GM23338 (cell line): ENCODE data around the gene GDF10. TPM values are rescaled to one million over a fixed set of nuclear protein-coding genes. Genes with fewer than 3 reads are reported as not detected.

Experiments used
- ATAC-seq: fragments of 200-7000 bp; cut with Tn5 transposase; 3 replicates; pipeline ENCODE4 v1.9.1; 2020
- DNase-seq: peaks from one replicate; pipeline ENCODE4 v3.0.0-alpha.2; 2015; ENCODE audit warnings: low spot score
- H2AFZ ChIP-seq: fragments of 200-600 bp; sonication (generic); 2 replicates; pipeline ENCODE4 v1.8.0; 2016; ENCODE audit warnings: antibody characterized with exemption, mild to moderate bottlenecking, moderate library complexity
- H3F3A ChIP-seq: fragments of 200-600 bp; sonication (generic); replicated peaks from 2 replicates; pipeline ENCODE4 v1.8.0; 2017; ENCODE audit warnings: antibody characterized with exemption, mixed run types, low read depth
- H3K27ac ChIP-seq: fragments of 200-600 bp; sonication (generic); 2 replicates; pipeline ENCODE4 v1.6.1; 2016; ENCODE audit warnings: low read depth
- H3K27me3 ChIP-seq: fragments of 200-600 bp; sonication (generic); 2 replicates; pipeline ENCODE4 v1.8.0; 2016; ENCODE audit warnings: mild to moderate bottlenecking, mixed run types, moderate library complexity; ENCODE audit not compliant: insufficient read depth
- H3K36me3 ChIP-seq: fragments of 200-600 bp; sonication (generic); 2 replicates; pipeline ENCODE4 v1.8.0; 2016; ENCODE audit warnings: mild to moderate bottlenecking; ENCODE audit not compliant: insufficient read depth
- H3K4me1 ChIP-seq: fragments of 200-600 bp; sonication (generic); 2 replicates; pipeline ENCODE4 v1.8.0; 2016; ENCODE audit warnings: mild to moderate bottlenecking, moderate library complexity; ENCODE audit not compliant: insufficient read depth
- H3K4me2 ChIP-seq: fragments of 200-600 bp; sonication (generic); 2 replicates; pipeline ENCODE4 v1.7.1; 2017; ENCODE audit warnings: mixed run types
- H3K4me3 ChIP-seq: fragments of 200-600 bp; sonication (generic); 2 replicates; pipeline ENCODE4 v1.6.1; 2016; ENCODE audit warnings: mixed run types
- H3K79me2 ChIP-seq: fragments of 200-600 bp; sonication (generic); replicated peaks from 2 replicates; pipeline ENCODE4 v1.8.0; 2017; ENCODE audit warnings: mild to moderate bottlenecking; ENCODE audit not compliant: insufficient read depth
- H3K9me2 ChIP-seq: fragments of 200-600 bp; sonication (generic); 2 replicates; pipeline ENCODE4 v1.8.0; 2017; ENCODE audit not compliant: insufficient read depth
- H4K20me1 ChIP-seq: fragments of 200-600 bp; sonication (generic); replicated peaks from 2 replicates; pipeline ENCODE4 v1.8.0; 2017; ENCODE audit warnings: mild to moderate bottlenecking; ENCODE audit not compliant: insufficient read depth
- H3K27ac Mint-ChIP-seq: 2 replicates; pipeline ENCODE4 v1.8.0; 2020; ENCODE audit warnings: inconsistent platforms, mild to moderate bottlenecking, moderate library complexity, mixed read lengths
- H3K27me3 Mint-ChIP-seq: 3 replicates; pipeline ENCODE4 v1.8.0; 2022; ENCODE audit warnings: low read depth, mild to moderate bottlenecking, moderate library complexity, mixed read lengths, inconsistent platforms; ENCODE audit not compliant: insufficient read depth, poor library complexity
- H3K36me3 Mint-ChIP-seq: 3 replicates; pipeline ENCODE4 v1.8.0; 2021; ENCODE audit warnings: low read depth, mild to moderate bottlenecking, inconsistent platforms, moderate library complexity, mixed read lengths
- H3K4me1 Mint-ChIP-seq: 3 replicates; pipeline ENCODE4 v1.8.0; 2020; ENCODE audit warnings: mild to moderate bottlenecking, inconsistent platforms, mixed read lengths
- H3K4me3 Mint-ChIP-seq: 3 replicates; pipeline ENCODE4 v1.8.0; 2021; ENCODE audit warnings: moderate library complexity, mild to moderate bottlenecking, inconsistent platforms, mixed read lengths
- H3K9me3 Mint-ChIP-seq: 3 replicates; pipeline ENCODE4 v1.8.0; 2020; ENCODE audit warnings: moderate library complexity, mild to moderate bottlenecking, inconsistent platforms, mixed read lengths
- CREB1 ChIP-seq: fragments of 250-450 bp; sonication (Bioruptor Pico); IDR thresholded peaks from 2 replicates; pipeline ENCODE4 v1.5.0; 2020; ENCODE audit warnings: low read depth, mild to moderate bottlenecking, moderate library complexity
- CTCF ChIP-seq, 2 experiments: fragments of 200-600 bp in 1 of 2; sonication (generic) in 1 of 2; conservative IDR thresholded peaks; 2 replicates each; pipeline versions ENCODE4 v1.5.1 to v1.6.1; 2016 to 2017; ENCODE audit warnings: antibody characterized with exemption in 2 of 2, low read depth in 2 of 2, mild to moderate bottlenecking in 2 of 2, moderate library complexity in 1 of 2
- EZH2phosphoT487 ChIP-seq: fragments of 200-600 bp; sonication (generic); IDR thresholded peaks from one replicate; pipeline ENCODE4 v1.8.1; 2018; ENCODE audit warnings: antibody characterized with exemption; ENCODE audit not compliant: unreplicated experiment
- JUNB ChIP-seq: IDR thresholded peaks from one replicate; pipeline ENCODE4 v1.6.1; 2016; ENCODE audit warnings: antibody characterized with exemption; ENCODE audit not compliant: unreplicated experiment
- POLR2AphosphoS5 ChIP-seq: IDR thresholded peaks from 2 replicates; pipeline ENCODE4 v1.6.1; 2016; ENCODE audit warnings: antibody characterized with exemption, low read depth
- STAT1 ChIP-seq: IDR thresholded peaks from one replicate; pipeline ENCODE4 v1.6.1; 2016; ENCODE audit warnings: antibody characterized with exemption; ENCODE audit not compliant: unreplicated experiment
- ZNF114 ChIP-seq: fragments of 250-450 bp; sonication (Bioruptor Pico); IDR thresholded peaks from 2 replicates; pipeline ENCODE4 v1.5.0; 2020; ENCODE audit warnings: mild to moderate bottlenecking, moderate library complexity
- ZNF331 ChIP-seq: fragments of 250-450 bp; sonication (Bioruptor Pico); IDR thresholded peaks from 2 replicates; pipeline ENCODE4 v1.5.0; 2020; ENCODE audit warnings: low read depth, mild to moderate bottlenecking, moderate library complexity
- ZNF462 ChIP-seq: fragments of 250-450 bp; sonication (Bioruptor Pico); IDR thresholded peaks from 2 replicates; pipeline ENCODE4 v1.5.0; 2020; ENCODE audit warnings: mild to moderate bottlenecking, moderate library complexity
- polyA plus RNA-seq: library from polyadenylated mRNA; unstranded; fragments of >200 nt; fragmentation: Nextera tagmentation; extraction: Ambion mirVana; gene quantifications from 2 replicates; pipeline ENCODE4 v1.2.1, GENCODE V29; 2016
- total RNA-seq: library from RNA; depleted of rRNA; stranded (reverse); fragments of >200 nt; shearing (Covaris generic); gene quantifications from 2 replicates; pipeline ENCODE4 v1.2.3, GENCODE V29; 2014

Gene GDF10
- total and polyA plus RNA-seq, 2 experiments from 2014 or later = 0.21 TPM; not detected in 1

- no peak overlapping the region for H3K27ac Mint-ChIP-seq
- H3K4me3 Mint-ChIP-seq = no peak overlapping the region
- Histone ChIP-seq H2AFZ (no peak overlapping the region), H3K4me3 (no peak overlapping the region), H3K36me3 (no peaks in the 10 kb centered on the region), H3K27ac (no peak overlapping the region), H3K27me3 (no peaks in the 10 kb centered on the region), H3K4me1 (peaks cover 2% of the 10 kb centered on the region; the same call in 1 of the 2 replicates), H3K9me2 (no peaks in the 10 kb centered on the region; the same call in 1 of the 2 replicates), H3K79me2 (no peaks in the 10 kb centered on the region), H4K20me1 (no peaks in the 10 kb centered on the region), H3K4me2 (no peak overlapping the region), H3F3A (no peaks in the 10 kb centered on the region)
- no peak for TF ChIP-seq ZNF114 (CRISPR knock-in tag)
- no peak for TF ChIP-seq STAT1
- no peak for TF ChIP-seq CTCF (conservative IDR thresholded peaks at IDR 0.05; ENCODE audit: low read depth in 2 of 2)
- no peak for TF ChIP-seq POLR2AphosphoS5
- no peak for TF ChIP-seq CREB1 (CRISPR knock-in tag)
- TF ChIP-seq EZH2phosphoT487 = no peak
- TF ChIP-seq JUNB = no peak
- H3K27me3 Mint-ChIP-seq = peaks cover 6% of the 10 kb centered on the region
- H3K36me3 Mint-ChIP-seq = no peaks in the 10 kb centered on the region
- no peaks in the 10 kb centered on the region for H3K9me3 Mint-ChIP-seq
- peaks cover 18% of the 10 kb centered on the region for H3K4me1 Mint-ChIP-seq
- ATAC-seq = no peak
- no peak for DNase-seq
These were observed 47.3 kb downstream of the GDF10 start for GRCh38 chr10:47347303-47347675.

GRCh38 chr10:47348138-47348651 lies 48.2 kb downstream of the GDF10 start, which contains the start of gene RBP3:
RBP3 (plus strand) TSS chr10:47348363; CDS start chr10:47348485, 122 bp downstream.
- Mint-ChIP-seq H3K9me3 (no peaks in the 10 kb centered on the region), H3K36me3 (no peaks in the 10 kb centered on the region), H3K27me3 (peaks cover 6% of the 10 kb centered on the region), H3K27ac (no peak within 1 kb of the TSS), H3K4me1 (peaks cover 9% of the 10 kb centered on the region; the same call in 1 of the 3 replicates), H3K4me3 (no peak within 1 kb of the TSS)
- no peak for DNase-seq
- no peaks in the 10 kb centered on the region for H3F3A ChIP-seq
- H3K27me3 ChIP-seq = no peaks in the 10 kb centered on the region
- H2AFZ ChIP-seq = no peak within 1 kb of the TSS
- no peak within 1 kb of the TSS for H3K27ac ChIP-seq
- no peak for ATAC-seq
- H3K4me1 ChIP-seq = no peaks in the 10 kb centered on the region
- H3K4me3 ChIP-seq = no peak within 1 kb of the TSS
- no peaks in the 10 kb centered on the region; the same call in 1 of the 2 replicates for H3K9me2 ChIP-seq
- no peaks in the 10 kb centered on the region for H3K36me3 ChIP-seq
- H4K20me1 ChIP-seq = no peaks in the 10 kb centered on the region
- no peaks in the 10 kb centered on the region for H3K79me2 ChIP-seq
- H3K4me2 ChIP-seq = no peak within 1 kb of the TSS
- TF ChIP-seq ZNF331 (CRISPR knock-in tag) (no peak), CTCF (conservative IDR thresholded peaks at IDR 0.05; ENCODE audit: low read depth in 2 of 2) (no peak), STAT1 (no peak), ZNF462 (no peak), EZH2phosphoT487 (no peak), CREB1 (CRISPR knock-in tag) (no peak), ZNF114 (CRISPR knock-in tag) (no peak), JUNB (no peak)
